Measurements from ENCODE around the gene B9D2. TPM values are rescaled to one million over a fixed set of nuclear protein-coding genes. Genes with fewer than 3 reads are reported as not detected.

B9D2 gene
- total and polyA plus RNA-seq, 2 donors (not counting 1 experiment from before 2014, with no cell fraction given) = 2.3 to 5.3 TPM

- H4K20me1 ChIP-seq (ENCODE audit: control insufficient read depth, extremely low read depth, insufficient read depth, low read length) = no peaks in the 10 kb centered on the region
- H3K4me2 ChIP-seq (ENCODE audit: extremely low read depth, insufficient read depth, low read length) = peak overlapping the region; percentile 86
- no peaks in the 10 kb centered on the region for H3K9me3 ChIP-seq (ENCODE audit: control insufficient read depth, insufficient read depth, low read depth, low read length)
- H3K4me3 ChIP-seq (replicated peaks in 1 of 4; ENCODE audit: control extremely low read depth in 1 of 4, insufficient read depth in 1 of 4, low read depth in 3 of 4, low read length in 4 of 4) = peak overlapping the region; percentile 74 to 100 (median 84)
- H3K36me3 ChIP-seq (ENCODE audit: control insufficient read depth, insufficient read depth, low read length) = no peaks in the 10 kb centered on the region
- H3K27me3 ChIP-seq (ENCODE audit: control insufficient read depth, insufficient read depth, low read length) = no peaks in the 10 kb centered on the region
- peaks cover 7% of the 10 kb centered on the region for H3K79me2 ChIP-seq (ENCODE audit: control insufficient read depth, insufficient read depth, low read length)
- H2AFZ ChIP-seq (ENCODE audit: low read length) = peak overlapping the region; percentile 83
- no peak for DNase-seq (ENCODE audit: low read depth in 2 of 2)
- peaks cover 4% of the 10 kb centered on the region for H3K4me1 ChIP-seq (ENCODE audit: control insufficient read depth, extremely low read depth, insufficient read depth, low read length)
- peak overlapping the region; percentile 96 for H3K27ac ChIP-seq (ENCODE audit: insufficient read depth, low read length)
- TF ChIP-seq EZH2 (IDR thresholded peaks at IDR 0.05; ENCODE audit: low read length, missing control alignments) (no peak), CTCF (conservative IDR thresholded peaks at IDR 0.05 in 1 of 2, IDR thresholded peaks at IDR 0.05 in 1 of 2; ENCODE audit: low read depth in 1 of 2, low read length in 2 of 2) (no peak)
- peak overlapping the region; percentile 93 for H3K9ac ChIP-seq (ENCODE audit: insufficient read depth, low read length)
Observed at GRCh38 chr19:41398050-41398418, 34.1 kb upstream of the B9D2 start.

GRCh38 chr19:41397086-41398049 is 33.4 kb upstream of the B9D2 start, which contains the start of the genes BCKDHA and EXOSC5:
Gene BCKDHA (plus strand): TSS chr19:41397818. CDS start chr19:41397828, 10 bp downstream.
Gene EXOSC5 (minus strand): TSS chr19:41397359. CDS start chr19:41397328, 31 bp downstream.
- Histone ChIP-seq H4K20me1 (ENCODE audit: control insufficient read depth, extremely low read depth, insufficient read depth, low read length) (no peaks in the 10 kb centered on the region), H3K27ac (ENCODE audit: insufficient read depth, low read length) (peak within 1 kb of the TSS; percentile 96), H3K9me3 (ENCODE audit: control insufficient read depth, insufficient read depth, low read depth, low read length) (no peaks in the 10 kb centered on the region), H3K36me3 (ENCODE audit: control insufficient read depth, insufficient read depth, low read length) (no peaks in the 10 kb centered on the region), H3K4me3 (replicated peaks in 1 of 4; ENCODE audit: control extremely low read depth in 1 of 4, insufficient read depth in 1 of 4, low read depth in 3 of 4, low read length in 4 of 4) (peak within 1 kb of the TSS; percentile 87 to 100 (median 89)), H3K27me3 (ENCODE audit: control insufficient read depth, insufficient read depth, low read length) (no peaks in the 10 kb centered on the region), H3K4me1 (ENCODE audit: control insufficient read depth, extremely low read depth, insufficient read depth, low read length) (peaks cover 4% of the 10 kb centered on the region), H2AFZ (ENCODE audit: low read length) (peak within 1 kb of the TSS; percentile 96), H3K9ac (ENCODE audit: insufficient read depth, low read length) (peak within 1 kb of the TSS; percentile 93), H3K79me2 (ENCODE audit: control insufficient read depth, insufficient read depth, low read length) (peaks cover 7% of the 10 kb centered on the region), H3K4me2 (ENCODE audit: extremely low read depth, insufficient read depth, low read length) (peak within 1 kb of the TSS; percentile 89)
- peak; percentile 99 to 100 for DNase-seq (ENCODE audit: low read depth in 2 of 2)
- TF ChIP-seq CTCF (conservative IDR thresholded peaks at IDR 0.05 in 1 of 2, IDR thresholded peaks at IDR 0.05 in 1 of 2; ENCODE audit: low read depth in 1 of 2, low read length in 2 of 2) (no peak), EZH2 (IDR thresholded peaks at IDR 0.05; ENCODE audit: low read length, missing control alignments) (no peak)

GRCh38 chr19:41395355-41395754 is 31.4 kb upstream of the B9D2 start:
- peaks cover 7% of the 10 kb centered on the region for H3K79me2 ChIP-seq (ENCODE audit: control insufficient read depth, insufficient read depth, low read length)
- H3K27me3 ChIP-seq (ENCODE audit: control insufficient read depth, insufficient read depth, low read length) = no peaks in the 10 kb centered on the region
- TF ChIP-seq CTCF (conservative IDR thresholded peaks at IDR 0.05 in 1 of 2, IDR thresholded peaks at IDR 0.05 in 1 of 2; ENCODE audit: low read depth in 1 of 2, low read length in 2 of 2) (no peak), EZH2 (IDR thresholded peaks at IDR 0.05; ENCODE audit: low read length, missing control alignments) (no peak)
- no peak overlapping the region for H3K4me2 ChIP-seq (ENCODE audit: extremely low read depth, insufficient read depth, low read length)
- no peaks in the 10 kb centered on the region for H3K9me3 ChIP-seq (ENCODE audit: control insufficient read depth, insufficient read depth, low read depth, low read length)
- H3K4me1 ChIP-seq (ENCODE audit: control insufficient read depth, extremely low read depth, insufficient read depth, low read length) = peaks cover 4% of the 10 kb centered on the region
- no peak overlapping the region for H3K4me3 ChIP-seq (replicated peaks in 1 of 4; ENCODE audit: control extremely low read depth in 1 of 4, insufficient read depth in 1 of 4, low read depth in 3 of 4, low read length in 4 of 4)
- no peak overlapping the region for H2AFZ ChIP-seq (ENCODE audit: low read length)
- DNase-seq (ENCODE audit: low read depth in 2 of 2) = no peak
- no peak overlapping the region for H3K27ac ChIP-seq (ENCODE audit: insufficient read depth, low read length)
- H3K9ac ChIP-seq (ENCODE audit: insufficient read depth, low read length) = no peak overlapping the region
- H3K36me3 ChIP-seq (ENCODE audit: control insufficient read depth, insufficient read depth, low read length) = no peaks in the 10 kb centered on the region
- H4K20me1 ChIP-seq (ENCODE audit: control insufficient read depth, extremely low read depth, insufficient read depth, low read length) = no peaks in the 10 kb centered on the region
